Right ventricle myocardium inferior (tissue), 1 donor: ENCODE measurements around the gene LRCH1. TPM values are rescaled to one million over a fixed set of nuclear protein-coding genes. Genes with fewer than 3 reads are reported as not detected.

Source experiments
- ATAC-seq: fragments of 200-7000 bp; cut with Tn5 transposase; one replicate; pipeline ENCODE4 v1.9.1; 2020; ENCODE audit warnings: mild to moderate bottlenecking, moderate library complexity
- DNase-seq: peaks from one replicate; pipeline ENCODE4 v3.0.0; 2021; ENCODE audit errors: missing footprints
- intact Hi-C: fragments of 100-400 bp; cut with DNase I; formaldehyde crosslinking; loops from one replicate; pipeline ENCODE4 v1.11.0; 2022
- total RNA-seq: library from RNA; stranded (reverse); fragmentation: NEBNext Ultra II Directional; extraction: Animal tissue kit (Norgen Biotek cat#: 25700); gene quantifications from one replicate; pipeline ENCODE4 v1.2.1, GENCODE V29; 2021
- donor health status: DM: no; HTN: yes; CAD: no; lungs with severe emphysema.

The LRCH1 gene
- total RNA-seq, 1 donor from 2014 or later: 11.9 TPM

- intact Hi-C loops: no loop called here
- ATAC-seq (no peak), DNase-seq (peak; percentile 61)
Measured at GRCh38 chr13:46666727-46667456, 113.9 kb downstream of the LRCH1 start.

GRCh38 chr13:46667687-46668281 is 114.8 kb downstream of the LRCH1 start:
- ATAC-seq (no peak), DNase-seq (no peak)
- intact Hi-C loops: no loop called here

GRCh38 chr13:46668302-46668720 is 115.3 kb downstream of the LRCH1 start:
- peak; percentile 51 for ATAC-seq
- intact Hi-C loops: no loop called here
- DNase-seq: peak; percentile 60

GRCh38 chr13:46668931-46669525 is 116.1 kb downstream of the LRCH1 start:
- intact Hi-C loops: no loop called here
- DNase-seq (no peak), ATAC-seq (no peak)

- DNase-seq: no peak
- intact Hi-C loops: no loop called here
- ATAC-seq: peak; percentile 57
Measured at GRCh38 chr13:46672338-46673090, 119.5 kb downstream of the LRCH1 start.

- intact Hi-C loops: no loop called here
- ATAC-seq: no peak
Measured at GRCh38 chr13:46675016-46675415, 122.0 kb downstream of the LRCH1 start.

GRCh38 chr13:46676378-46676725 is 123.4 kb downstream of the LRCH1 start:
- intact Hi-C loops: no loop called here
- DNase-seq: no peak
- ATAC-seq: no peak

More at GRCh38 chr13:46675016-46675415, 122.0 kb downstream of the LRCH1 start:
- DNase-seq: no peak

- peak; percentile 73 for ATAC-seq
- intact Hi-C loops: no loop called here
- DNase-seq: no peak
Measured at GRCh38 chr13:46679369-46680120, 126.6 kb downstream of the LRCH1 start.

- intact Hi-C loops: no loop called here
- DNase-seq (no peak), ATAC-seq (no peak)
Measured at GRCh38 chr13:46682015-46682414, 129.0 kb downstream of the LRCH1 start.

GRCh38 chr13:46682707-46683106 is 129.7 kb downstream of the LRCH1 start:
- DNase-seq (no peak), ATAC-seq (no peak)
- intact Hi-C loops: no loop called here

GRCh38 chr13:46683676-46684260 is 130.8 kb downstream of the LRCH1 start:
- no peak for ATAC-seq
- intact Hi-C loops: no loop called here
- DNase-seq: no peak

GRCh38 chr13:46684287-46685001 is 131.5 kb downstream of the LRCH1 start:
- DNase-seq: no peak
- ATAC-seq: peak; percentile 60
- intact Hi-C loops: no loop called here

- DNase-seq (no peak), ATAC-seq (no peak)
- intact Hi-C loops: no loop called here
Measured at GRCh38 chr13:46685006-46685730, 132.2 kb downstream of the LRCH1 start.

- intact Hi-C loops: no loop called here
- ATAC-seq (no peak), DNase-seq (no peak)
Measured at GRCh38 chr13:46686171-46686570, 133.2 kb downstream of the LRCH1 start.

- ATAC-seq (no peak), DNase-seq (no peak)
- intact Hi-C loops: no loop called here
Measured at GRCh38 chr13:46687810-46688209, 134.8 kb downstream of the LRCH1 start.

- intact Hi-C loops: no loop called here
- ATAC-seq: no peak
- DNase-seq: no peak
Measured at GRCh38 chr13:46688306-46688705, 135.3 kb downstream of the LRCH1 start.

GRCh38 chr13:46698014-46698413 is 145.0 kb downstream of the LRCH1 start:
- ATAC-seq: peak; percentile 91

More at GRCh38 chr13:46698014-46698413, 145.0 kb downstream of the LRCH1 start:
- peak; percentile 83 for DNase-seq
- intact Hi-C loops: no loop called here
